NCI-H524 treated with DMSO at 0.1 percent for 48 hours (cell line): ENCODE results near the gene FAF2.
"Not testable (repeated sequence)": the region's sequence is repeated elsewhere in the genome, so short reads cannot be mapped to it uniquely, and the experiment has no call there.

Experiments
- DNase-seq: peaks from one replicate; lab custom pipeline; 2025; lab: John Stamatoyannopoulos, UW

FAF2 gene

DNA sequence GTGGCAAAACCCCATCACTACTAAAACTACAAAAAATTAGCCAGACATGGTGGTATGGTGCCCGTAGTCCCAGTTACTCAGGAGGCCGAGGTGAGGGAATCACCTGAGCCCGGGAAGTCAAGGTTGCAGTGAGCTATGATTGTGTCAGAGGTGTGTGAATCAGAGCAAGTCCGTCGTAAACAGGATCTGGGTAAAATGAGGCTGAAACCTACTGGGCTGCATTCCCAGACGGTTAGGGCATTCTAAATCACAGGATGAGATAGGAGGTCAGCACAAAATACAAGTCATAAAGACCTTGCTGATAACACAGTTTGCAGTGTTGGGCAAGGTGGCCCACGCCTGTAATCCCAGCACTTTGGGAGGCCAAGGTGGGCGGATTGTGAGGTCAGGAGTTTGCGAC, 29.9 kb upstream of the FAF2 start:
- DNase-seq: no peak

DNA sequence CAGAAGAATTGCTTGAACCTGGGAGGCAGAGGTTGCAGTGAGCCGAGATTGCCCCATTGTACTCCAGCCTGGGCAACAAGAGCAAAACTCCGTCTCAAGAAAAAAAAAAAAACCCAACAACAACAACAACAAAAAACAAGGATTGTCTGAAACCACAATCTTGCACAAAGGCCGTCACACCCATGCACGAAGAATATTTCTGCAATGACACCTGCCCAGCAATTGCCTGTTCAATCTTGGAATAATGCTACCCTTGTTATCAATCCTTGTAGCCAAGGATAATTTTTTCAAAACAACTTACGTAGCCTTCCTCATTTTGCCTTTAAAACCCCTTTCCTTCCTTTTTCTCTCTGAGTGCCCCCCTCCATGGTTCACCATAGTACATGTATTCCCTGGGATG, 28.1 kb upstream of the FAF2 start:
- no peak for DNase-seq

DNA sequence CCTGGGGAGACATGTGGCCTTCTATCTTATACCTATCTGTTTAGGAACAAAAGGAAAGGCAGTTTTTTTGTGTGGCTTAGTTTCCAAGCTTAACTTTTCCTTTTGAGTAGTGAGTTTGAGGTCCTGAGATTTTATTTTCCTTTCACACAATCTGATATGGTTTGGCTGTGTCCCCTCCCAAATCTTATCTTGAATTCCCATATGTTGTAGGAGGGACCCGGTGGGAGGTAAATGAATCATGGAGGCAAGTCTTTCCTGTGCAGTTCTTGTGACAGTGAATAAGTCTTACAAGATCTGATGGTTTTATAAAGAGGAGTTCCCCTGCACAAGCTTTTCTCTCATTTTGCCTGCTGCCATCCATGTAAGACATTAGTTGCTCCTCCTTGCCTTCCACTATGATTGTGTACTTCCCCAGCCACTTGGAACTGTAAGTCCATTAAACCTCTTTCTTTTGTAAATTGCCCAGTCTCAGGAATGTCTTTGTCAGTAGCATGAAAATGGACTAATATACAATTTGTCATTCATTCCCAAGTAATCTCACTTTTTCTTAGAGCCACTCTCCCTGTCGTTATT, 27.1 kb upstream of the FAF2 start:
- no peak for DNase-seq

DNA sequence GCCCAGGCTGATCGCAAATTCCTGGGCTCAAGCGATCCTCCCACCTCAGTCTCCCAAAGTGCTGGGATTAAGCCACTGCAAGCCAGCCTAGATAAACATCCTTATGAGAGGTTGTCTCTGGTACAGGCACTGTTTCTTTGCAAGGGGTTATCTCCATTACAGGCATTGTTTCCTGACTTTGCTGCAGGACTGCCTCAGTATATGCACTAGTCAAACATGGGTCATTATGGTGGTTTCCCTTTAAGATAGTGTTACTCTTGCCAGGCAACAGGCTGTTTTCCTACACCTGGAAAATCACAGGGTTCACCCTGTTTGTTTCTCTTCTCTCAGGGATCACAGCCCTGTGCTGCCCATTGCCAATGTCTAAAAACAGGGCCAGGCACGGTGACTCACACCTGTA, 24.0 kb upstream of the FAF2 start:
- DNase-seq: no peak

DNA sequence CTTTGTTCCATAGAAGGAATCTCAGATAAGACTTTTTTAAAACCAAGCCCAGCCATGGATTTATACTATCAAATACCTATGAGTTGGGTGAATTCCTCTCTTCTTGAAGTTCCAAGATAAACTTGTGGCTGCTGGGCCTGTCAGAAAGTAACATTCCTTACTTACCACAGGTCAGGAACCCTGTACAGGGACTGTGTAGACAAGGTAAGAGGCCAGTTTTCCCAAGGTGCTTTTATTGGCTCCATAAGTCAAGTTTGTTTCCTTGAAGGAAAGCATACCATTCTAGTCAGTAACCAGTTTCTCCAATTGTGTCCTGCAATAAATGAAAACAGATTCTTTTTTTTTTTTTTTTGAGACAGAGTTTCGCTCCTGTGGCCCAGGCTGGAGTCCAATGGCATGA, 23.0 kb upstream of the FAF2 start:
- no peak for DNase-seq

DNA sequence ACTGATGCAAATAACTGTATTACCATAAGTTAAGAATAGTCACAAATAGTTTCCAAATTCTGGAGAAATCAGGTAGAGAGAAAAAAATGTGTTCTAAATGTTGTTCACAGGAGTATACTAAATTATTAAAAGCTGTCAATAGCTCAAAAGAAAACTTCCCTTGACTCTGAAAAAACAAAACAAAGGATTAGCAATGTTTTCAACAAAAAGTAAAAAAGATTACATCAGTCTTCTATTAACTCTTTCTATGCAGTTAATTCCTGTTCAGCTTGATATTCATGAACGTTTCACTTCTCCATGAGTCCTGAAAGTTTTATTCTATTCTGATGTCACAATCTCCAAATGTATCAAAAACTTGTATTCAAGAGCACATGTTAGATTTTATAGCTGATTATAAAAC, 22.4 kb upstream of the FAF2 start:
- no peak for DNase-seq

DNA sequence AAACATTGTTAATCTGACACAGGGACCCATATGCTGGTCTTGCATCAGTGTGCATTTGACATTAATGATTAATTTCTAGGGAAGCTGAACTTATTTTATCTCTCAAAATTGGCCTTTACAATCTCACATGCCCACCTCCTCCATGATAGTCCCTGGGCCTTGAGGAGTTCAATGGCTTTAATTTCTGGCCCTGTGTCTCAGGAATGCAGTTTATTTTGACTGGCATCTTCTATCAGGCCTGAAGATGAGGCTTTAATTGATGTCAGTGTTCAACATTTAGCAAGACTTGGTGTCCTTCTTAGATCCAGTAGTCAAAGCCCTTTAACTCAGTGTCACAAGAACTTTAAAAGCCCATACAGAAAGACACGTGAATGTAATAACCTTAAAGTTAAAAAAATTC, 21.3 kb upstream of the FAF2 start:
- DNase-seq: no peak

DNA sequence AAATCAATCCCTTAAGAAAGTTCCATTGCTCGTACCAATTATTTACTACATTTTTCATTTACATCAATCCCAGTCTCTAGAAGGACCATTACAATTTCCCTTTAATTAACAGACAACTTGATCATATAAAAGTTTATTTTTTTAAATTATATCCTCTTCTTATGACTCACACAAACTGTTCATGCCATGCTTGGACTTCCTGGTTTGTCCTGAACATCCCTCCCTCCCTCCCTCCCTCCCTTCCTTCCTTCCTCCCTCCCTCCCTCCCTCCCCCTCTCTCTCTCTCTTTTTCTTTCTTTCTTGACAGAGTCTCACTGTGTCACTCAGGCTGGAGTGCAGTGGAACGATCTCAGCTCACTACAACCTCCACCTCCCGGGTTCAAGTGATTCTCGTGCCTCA, 20.2 kb upstream of the FAF2 start:
- no peak for DNase-seq

DNA sequence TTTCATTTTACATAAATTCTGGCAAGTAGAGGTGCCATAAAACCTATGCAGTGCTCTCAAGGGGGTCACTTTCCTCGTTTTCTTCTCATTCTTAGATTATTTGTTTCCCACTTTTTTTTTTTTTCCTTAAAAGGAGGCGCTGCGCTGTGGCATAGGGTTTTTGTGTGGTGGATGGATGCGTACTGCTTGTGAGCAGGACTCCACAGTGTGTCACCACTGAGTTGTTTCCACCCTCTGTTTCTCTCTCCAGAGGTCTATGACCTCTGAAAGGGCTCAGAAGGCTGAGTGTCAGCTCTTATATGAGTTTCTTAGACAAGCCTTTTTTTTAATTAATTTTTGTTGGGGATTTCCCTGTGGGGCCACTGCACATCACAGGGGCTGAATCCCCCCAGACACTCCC, 18.2 kb upstream of the FAF2 start:
- DNase-seq: no peak

DNA sequence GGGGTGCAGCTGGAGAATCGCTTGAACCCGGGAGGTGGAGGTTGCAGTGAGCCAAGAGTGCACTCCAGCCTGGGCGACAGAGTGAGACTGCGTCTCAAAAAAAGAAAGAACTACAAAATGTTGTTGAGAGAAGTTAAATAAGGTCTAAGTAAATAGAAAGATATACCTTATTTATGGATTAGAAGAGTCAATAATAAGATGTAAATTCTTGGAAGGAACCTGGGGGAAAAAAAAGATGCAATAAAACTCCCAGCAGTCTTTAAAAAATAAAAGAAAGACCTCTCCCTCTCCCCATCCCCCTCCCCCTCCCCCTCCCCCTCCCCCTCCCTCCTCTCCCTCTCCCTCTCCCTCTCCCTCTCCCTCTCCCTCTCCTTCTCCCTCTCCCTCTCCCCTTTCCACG, 15.5 kb upstream of the FAF2 start:
- no peak for DNase-seq

DNA sequence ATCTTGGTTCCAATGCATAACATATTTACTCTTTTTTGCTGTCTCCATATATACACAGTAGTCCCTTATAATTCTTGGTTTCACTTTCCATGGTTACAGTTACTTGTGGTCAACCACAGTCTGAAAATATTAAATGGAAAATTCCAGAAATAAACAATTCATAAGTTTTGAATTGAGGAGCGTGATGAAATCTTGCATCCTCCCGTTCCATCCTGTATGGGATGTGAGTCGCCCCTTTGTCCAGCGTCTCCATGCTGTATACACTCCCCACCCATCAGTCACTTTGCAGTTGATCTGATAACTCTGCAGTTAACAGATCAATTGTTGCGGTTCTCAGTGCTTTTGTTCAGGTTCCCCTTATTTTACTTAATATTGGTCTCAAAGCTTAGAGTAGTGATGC, 11.5 kb upstream of the FAF2 start:
- no peak for DNase-seq

DNA sequence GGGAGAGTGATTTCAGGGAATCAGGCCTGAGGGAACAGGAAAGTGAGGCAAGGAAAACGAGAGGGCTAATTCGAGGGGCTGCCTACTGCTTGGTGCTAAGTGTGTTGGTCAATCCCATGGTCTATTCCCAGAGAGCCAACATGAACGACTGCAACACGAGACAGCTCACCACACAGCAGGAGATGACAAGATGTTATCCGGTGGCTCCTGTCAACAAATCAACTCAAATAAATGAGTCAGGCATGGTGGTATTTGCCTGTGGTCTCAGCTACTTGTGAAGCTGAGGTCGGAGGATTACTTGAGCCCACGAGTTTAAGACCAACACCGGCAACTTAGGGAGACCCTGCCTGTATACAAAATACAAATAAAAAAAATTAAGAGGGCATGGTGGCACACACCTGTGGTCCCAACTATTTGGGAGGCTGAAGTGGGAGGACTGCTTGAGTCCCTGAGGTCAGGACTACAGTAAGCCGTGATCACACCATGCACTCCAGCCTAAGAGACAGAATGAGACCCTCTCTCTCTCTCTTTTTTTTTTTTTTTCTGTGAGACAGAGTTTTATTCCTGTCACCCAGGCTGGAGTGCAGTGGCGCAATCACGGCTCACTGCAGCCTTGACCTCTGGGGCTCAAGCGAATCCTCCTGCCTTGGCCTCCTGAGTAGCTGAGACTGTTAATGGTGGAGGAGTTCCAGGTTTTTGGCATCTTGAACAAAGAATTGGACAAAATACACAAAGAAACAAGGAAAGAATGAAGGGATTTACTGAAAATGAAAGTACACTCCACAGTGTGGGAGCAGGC, 9.0 kb upstream of the FAF2 start:
- DNase-seq: no peak

DNA sequence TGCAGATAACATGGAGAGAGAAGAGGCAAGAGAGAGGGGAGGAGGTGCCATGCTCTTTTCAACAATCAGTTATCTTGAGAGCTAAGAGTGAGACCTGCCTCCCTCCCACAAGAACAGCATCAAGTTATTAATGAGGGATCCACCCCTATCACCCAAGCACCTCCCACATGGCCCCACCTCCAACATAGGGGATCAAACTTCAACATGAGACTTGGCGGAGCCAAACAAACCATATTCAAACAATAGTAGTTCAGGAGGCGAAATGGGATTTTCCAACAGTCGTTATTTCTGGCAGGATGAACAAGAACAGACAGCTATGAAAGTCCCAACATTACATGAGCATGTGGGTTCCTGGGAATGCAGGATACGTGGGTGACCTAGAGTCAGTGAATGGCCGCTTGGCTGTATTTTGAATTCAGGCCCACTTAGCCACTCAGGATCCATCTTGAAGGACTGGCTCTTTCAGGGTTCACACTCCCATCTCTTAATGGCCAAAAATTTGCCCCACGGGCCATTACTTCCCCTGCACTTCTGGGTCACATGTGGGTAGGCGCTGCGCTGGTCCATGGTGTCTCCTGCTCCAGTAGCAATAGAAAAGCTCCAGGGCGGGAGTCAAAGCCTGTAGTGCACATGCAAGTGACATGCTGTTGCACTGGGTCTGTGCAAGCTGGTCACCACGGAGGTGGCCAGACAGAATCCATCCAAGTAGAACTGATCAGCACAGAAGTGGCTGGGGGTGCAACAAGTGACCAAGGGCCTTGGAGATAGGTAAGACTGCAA, 7.1 kb upstream of the FAF2 start:
- DNase-seq: no peak

DNA sequence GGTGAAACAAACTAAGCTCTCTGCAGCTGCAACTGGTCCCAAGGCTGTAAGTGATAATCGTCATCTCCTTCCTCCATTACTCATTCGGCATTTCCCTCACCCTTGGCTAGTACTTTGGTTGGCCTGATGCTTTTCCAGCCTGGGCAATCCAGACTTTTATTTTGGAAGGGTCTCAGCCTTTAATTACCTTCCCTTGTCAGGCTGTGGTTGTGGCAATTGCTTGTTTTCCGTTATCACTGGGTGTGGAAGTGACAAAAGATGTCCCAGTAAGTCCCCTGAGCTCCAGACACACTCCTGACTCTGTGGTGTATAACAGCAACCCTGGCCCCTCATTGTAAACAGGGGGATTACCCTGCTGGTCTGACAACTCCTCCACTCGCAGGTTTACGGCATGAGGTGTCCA, 6.3 kb upstream of the FAF2 start:
- DNase-seq: no peak

DNA sequence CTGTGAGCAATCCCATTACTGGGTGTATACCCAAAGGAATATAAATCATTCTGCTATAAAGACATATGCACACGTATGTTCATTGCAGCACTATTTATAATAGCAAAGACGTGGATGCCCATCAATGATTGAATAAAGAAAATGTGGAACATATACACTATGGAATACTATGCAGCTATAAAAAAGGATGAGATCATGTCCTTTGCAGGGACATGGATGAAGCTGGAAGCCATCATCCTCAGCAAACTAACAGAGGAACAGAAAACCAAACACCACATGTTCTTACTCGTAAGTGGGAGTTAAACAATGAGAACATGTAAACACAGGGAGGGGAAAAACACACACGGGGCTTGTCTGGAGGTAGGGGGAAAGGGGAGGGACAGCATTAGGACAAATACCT, 5.3 kb upstream of the FAF2 start:
- not testable (repeated sequence) for DNase-seq

DNA sequence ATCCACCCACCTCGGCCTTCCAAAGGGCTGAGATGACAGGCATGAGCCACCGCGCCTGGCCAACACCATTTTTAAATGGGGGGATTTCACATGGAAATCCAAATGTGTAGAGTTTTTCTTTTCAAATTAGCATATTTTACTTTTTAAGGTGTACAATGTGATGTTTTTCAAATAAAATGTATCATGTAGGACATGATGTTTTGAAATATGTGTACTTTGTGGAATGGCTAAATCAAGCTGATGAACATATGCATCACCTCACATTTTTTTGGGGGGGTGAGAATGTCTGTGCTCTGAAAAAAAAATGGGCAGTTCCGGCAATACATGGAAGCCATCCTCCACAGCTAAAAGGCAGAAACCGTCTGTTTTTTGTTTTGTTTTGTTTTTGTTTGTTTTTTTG, 3.4 kb upstream of the FAF2 start:
- DNase-seq: no peak

DNA sequence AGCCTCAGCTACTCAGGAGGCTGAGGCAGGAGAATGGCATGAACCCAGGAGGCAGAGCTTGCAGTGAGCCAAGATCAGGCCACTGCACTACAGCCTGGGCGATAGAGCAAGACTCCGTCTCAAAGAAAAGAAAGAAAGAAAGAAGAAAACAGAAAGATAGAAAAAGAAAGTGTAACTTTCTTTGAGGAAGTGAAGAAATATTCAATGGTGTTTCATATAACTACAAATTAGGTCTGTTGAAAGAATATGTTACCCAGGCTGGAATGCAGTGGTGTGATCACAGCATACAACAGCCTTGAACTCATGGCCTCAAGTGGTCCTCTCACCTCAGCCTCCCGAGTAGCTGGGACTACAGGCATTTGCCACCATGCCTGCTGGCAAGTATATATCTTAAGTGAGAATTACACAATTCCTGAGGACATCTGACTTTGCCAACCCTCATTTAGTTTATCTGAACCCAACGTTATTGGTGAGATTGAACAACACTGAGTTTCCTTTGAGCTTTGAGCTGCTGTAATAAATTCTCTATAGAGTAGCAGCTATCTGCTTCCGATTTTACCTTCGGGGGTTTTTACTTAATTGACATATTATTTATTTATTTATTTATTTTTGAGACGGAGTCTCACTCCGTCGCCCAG, 2.0 kb upstream of the FAF2 start:
- no peak for DNase-seq

DNA sequence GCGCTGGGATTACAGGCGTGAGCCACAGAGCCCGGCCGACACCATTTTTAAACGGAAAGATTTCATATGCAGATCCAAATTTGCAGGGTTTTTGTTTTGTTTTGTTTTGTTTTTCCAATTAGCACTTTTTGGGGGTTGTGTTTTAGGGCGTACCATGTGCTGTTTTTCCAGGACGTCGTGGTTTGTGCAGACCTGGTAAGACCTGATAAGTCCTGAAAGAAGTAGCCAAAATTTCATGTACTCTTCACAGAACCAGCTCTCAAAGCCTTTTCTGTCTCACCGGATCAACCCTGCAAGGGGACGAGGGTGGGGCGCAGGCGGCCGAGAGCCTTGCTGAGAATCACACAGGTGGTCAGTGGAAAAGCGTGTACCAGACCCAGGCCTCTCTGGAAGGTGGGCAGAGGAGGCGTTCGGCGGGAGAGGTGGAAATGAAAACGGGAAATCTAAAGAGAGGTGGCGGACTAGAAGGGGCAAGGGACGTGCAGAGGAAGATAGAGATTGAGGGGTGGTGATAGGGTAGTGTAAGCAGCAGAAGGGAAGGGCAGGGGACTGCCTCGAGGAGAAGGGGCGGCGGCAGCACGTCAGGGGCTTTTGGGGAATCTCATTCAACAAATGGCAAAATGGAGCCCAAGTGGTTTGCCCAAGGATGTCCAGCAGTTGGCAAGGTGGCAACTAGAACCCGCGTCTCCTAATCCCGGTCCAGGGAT, 1.1 kb upstream of the FAF2 start:
- no peak for DNase-seq

DNA sequence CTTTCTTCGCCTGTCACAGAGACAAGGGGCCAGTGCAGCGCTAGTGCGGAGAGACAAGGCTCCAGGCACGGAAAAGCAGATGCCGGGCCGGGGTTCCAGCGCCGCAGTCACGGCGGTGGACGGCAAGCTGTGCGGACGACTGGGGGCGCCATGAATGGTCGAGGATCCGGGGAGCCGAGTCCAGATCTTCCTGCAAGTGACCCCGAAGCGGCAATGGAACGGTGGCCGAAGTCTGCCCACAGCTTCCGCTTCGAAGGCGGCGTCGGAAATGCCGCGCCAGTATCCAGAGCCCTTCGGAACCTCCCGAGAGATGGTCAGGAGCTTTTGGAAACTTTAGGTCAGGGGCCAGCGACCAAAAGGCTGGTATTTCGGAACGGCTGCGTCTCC, 601 bp upstream of the FAF2 start:
- DNase-seq: no peak

DNA sequence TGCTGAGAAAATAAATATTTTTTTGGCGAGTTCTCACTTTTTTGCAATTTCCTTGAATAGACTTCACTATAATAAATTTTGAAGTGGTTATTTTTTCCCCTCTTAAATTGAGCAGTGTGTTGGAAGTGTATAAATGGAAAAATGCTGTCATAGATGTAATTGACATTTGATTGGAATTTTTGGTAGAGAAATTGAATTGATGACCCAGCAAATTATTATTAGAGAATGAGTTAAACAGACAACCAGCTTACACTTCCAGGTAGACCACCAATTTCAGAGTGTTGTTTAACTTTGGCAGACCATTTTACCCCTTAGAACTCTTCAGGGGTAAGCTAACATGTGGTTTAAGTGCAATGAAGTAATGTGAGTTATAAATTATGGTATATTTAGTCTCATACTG, 1.9 kb downstream of the FAF2 start:
- no peak for DNase-seq

DNA sequence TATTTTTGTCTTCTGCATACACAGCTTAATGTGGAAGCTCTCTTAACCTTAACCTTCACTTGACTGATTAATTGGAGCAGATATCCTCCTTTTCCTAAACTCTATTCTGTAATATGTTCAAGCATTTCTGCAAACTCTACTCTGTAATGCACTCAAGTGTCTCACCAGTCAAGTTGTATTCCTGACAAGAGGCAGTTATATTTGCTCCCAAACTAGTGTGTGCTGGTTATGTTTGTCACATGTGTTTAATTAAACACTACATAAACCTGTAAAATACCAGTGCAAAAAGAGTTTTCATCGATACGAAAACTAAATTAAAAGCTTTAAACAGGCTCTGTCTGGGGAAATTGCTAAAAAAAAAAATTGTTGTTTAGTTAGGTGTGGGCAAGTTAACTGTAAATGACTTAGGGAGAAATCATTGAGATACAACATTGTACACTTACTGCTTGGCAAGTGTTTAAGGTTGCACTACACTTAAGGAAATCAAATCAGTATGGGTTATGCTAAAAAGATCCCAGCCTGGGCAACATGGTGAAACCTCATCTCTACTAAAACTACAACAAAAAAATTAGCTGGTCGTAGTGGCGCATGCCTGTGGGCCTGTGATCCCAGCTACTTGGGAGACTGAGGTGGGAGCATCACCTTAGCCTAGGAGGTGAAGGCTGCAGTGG, 6.7 kb downstream of the FAF2 start:
- no peak for DNase-seq
